ENCODE results near the gene CARD11.

Gene CARD11

DNA sequence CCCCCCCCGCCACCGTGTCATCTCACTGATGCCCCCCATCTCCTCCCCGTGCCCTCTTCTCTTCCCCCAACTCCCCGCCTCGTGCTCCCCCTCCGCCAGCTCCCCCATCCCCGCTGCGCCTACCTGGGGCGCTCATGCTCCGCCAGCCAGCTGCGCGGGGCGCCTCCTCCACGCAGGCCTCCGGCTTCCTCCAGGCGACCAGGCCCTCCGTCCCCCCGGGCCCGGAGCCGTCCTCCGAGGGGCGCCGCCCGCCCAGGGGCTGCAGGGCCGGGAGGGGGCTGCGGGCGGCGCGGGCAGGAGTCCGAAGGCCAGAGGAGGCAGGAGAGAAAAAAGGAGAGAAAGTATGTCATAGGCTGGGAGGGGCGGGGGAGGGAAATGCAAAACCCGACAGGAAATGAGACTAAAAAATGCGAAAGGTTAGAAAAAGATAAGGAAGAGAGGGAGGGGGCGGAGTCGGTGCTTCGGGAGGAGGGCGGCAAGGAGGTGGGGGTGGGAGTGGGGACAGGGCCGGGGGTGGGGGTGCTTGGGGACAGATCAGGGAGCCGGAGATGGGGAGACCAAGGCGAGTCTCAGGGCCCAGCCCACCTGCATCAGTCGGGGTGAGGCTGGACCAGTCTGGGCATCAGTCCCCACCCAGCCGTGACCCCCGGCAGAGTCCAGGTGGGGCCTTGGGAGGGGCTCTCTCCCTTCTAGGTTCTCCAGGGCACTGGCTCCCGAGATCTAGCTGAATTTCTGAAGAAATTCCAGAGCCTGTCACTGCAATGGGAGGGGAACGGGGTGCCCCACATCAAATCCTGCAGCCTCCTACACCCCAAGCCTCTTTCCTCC, at the start of gene CARD11:
Gene CARD11, minus strand, starts transcription at position 324 of the 828 bp plus-strand sequence. CDS start 85,361 bp downstream, outside the sequence.
- DNase-seq: no peak

GRCh38 chr7:3092468-3092867, 48.8 kb upstream of the CARD11 start:
- DNase-seq: no peak

- no peak for DNase-seq
These were observed 48.0 kb upstream of the CARD11 start for GRCh38 chr7:3091631-3092030.

GRCh38 chr7:3089493-3089892, 45.8 kb upstream of the CARD11 start:
- no peak for DNase-seq

- DNase-seq: no peak
These were observed 43.6 kb upstream of the CARD11 start for GRCh38 chr7:3087243-3087755.

DNA sequence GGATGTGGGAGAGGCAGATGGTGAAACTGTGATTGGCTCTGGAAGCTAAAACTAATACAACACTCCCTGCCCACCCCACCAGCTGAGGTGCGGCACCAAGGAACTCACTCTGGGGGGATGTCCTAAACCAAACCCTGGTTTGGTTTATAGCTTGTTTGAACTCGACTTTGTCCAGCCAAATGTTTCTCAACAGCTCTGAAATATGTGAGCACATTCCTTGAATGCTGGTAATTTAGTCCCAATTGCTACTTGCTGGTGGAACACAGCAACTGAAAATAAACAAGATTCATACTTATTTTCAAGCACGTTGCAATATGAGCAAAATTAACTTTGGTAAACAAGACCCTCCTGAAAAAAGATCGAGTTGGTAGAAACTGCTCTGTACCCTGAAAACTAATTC, 39.7 kb upstream of the CARD11 start:
- no peak for DNase-seq

DNA sequence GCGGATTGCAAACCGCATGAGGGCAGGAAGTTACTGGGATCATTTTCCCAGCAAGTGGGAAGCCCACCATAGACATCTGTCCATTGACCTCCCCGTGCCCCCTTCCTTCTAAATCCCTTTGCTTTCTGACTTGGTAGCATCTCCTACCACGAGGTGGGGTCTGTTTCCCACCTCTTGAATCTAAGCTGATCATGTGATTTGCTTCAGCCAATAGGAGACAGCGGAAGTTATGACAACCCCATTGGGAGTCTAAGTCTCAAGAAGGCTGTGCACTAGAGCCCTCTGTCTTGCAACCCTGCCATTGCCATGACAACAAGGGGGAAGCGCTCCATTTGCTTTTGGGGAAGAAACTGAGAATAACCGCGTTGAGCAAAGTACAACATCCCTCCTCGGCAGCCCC, 39.2 kb upstream of the CARD11 start:
- DNase-seq: no peak

GRCh38 chr7:3082386-3082785, 38.7 kb upstream of the CARD11 start:
- no peak for DNase-seq

DNA sequence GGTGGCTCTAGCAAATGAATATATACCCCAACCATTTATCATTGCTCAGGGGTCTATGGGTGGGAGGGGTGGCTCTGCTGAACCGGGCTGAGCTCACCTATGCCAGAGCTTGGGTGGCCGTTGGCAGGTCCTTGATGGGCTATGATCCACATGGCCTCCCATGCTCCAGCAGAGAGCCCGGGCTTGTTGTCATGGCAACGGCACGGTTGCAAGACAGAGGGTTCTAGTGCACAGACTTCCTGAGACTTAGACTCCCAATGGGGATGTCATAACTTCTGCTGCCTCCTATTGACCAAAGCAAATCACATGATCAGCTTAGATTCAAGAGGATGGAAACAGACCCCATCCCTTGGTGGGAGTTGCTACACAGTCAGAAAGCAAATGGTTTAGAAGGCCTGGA, 36.4 kb upstream of the CARD11 start:
- no peak for DNase-seq

DNA sequence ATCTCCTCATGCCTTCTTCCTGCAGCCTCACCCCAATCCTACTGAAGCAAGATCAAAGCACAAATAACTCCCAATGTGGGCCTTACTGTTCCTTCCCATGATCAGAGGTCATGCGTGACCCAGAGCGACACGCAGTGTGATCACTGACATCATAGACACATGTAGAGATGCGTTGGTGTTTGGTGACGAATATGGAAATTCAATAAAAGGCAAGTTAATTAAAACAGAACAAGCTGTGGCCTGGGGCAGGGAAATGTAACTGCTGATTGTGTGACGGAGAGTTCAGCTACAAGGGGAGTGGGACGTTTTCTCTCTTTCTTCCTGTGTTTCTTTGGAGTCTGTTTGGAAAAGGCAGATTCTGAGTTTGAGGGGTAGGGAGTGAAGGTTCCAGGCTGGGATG, 34.8 kb upstream of the CARD11 start:
- DNase-seq: no peak

DNA sequence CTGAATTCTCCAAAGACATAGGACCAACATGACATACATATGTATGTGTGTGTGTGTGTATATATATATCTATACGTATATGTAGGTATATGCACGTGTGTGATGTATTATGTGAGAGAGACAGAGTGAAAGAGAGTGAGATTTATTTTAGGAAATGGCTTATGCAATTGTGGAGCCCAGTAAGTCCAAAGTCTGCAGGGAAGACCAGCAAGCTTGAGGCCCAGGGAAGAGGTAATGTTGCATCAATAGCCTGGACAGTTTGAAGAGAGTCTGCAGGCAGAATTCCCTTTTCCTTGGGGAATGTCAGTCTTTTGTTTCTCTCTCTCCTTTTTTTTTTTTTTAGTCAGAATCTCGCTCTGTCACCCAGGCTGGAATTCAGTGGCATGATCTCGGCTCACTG, 33.0 kb upstream of the CARD11 start:
- DNase-seq: no peak

DNA sequence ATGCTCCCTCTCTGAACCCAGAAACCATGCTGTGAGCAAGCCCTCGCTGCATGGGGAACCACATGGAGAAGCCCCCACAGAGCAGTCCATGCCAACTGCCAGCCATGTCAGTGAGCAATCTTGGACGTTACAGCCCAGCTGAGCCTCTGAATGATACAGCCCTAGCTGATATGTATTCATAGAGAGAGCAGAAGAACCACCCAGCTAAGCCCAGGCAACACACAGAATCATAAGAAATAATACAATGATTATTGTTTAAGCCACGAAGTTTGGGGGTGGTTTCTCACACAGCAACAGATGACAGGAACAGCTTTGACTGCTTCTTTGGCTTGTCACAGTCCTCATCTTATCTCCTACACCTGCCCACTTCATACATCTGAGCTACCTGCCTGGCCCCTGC, 32.5 kb upstream of the CARD11 start:
- no peak for DNase-seq

DNA sequence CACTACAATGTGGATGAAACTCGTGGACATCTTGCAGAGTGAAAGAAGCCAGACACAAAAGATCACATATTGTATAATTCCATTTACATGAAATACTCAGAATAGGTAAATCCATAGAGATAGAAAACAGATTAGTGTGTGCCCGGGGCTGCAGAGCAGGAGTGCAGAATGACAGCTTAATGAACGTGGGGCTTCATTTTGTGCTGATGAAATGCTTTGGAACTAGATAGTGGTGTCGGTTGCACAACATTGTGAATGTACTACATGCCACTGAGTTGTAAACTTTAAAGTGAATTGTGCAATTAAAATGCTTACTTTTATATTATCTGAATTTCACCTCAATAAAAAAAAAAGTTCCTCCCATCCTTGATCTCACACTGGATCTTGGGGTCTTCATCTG, 31.8 kb upstream of the CARD11 start:
- DNase-seq: no peak

DNA sequence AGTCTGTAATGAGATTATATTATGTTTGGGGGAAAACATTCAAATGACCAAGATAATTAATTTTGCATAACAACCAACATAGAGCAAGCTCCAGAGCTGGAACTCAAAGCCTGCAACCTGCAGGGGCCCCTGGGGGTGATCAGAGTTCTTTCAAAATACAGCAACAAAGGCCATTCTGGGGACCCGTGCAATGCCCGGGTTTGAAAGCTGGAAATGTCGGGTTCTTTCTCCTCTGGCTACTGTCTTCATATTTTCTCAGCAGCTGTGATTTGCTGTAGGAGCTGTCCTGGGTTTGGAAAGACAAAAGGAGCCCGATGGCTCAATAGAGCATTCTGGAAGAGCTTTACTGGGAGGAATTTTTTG, 30.8 kb upstream of the CARD11 start:
- no peak for DNase-seq

DNA sequence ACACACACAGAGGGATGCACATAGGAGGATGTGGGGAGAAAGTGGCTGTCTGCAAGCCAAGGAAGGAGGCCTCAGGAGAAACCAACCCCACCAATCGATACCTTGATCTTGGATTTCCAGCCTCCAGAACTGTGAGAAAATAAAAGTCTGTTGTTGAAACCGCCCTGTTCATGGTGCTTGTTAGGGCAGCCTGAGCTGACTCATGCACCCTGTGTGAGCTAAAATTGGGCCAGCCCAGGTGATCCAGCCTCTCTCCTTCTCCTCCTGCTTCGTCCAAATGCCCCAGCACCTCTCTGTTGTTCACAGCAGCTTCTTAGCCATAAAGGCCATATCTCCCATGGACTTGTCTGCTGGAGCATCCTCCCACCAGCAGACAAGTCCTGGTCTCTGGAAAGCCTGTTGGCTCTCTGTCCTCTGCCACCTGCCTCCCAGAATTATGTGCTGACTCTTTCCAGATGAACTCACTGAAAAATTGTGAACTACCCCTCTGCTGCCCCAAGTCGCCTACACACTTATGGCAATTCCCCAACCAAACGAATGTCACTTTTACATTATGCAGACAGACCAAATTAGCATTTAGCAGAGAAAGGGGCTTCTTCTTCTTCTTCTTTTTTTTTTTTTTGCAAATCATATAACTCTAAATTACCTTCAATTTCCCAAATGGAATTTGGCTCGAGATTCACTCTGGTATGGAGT, 30.2 kb upstream of the CARD11 start:
- no peak for DNase-seq

- no peak for DNase-seq
These were observed 27.2 kb upstream of the CARD11 start for GRCh38 chr7:3070908-3071307.

DNA sequence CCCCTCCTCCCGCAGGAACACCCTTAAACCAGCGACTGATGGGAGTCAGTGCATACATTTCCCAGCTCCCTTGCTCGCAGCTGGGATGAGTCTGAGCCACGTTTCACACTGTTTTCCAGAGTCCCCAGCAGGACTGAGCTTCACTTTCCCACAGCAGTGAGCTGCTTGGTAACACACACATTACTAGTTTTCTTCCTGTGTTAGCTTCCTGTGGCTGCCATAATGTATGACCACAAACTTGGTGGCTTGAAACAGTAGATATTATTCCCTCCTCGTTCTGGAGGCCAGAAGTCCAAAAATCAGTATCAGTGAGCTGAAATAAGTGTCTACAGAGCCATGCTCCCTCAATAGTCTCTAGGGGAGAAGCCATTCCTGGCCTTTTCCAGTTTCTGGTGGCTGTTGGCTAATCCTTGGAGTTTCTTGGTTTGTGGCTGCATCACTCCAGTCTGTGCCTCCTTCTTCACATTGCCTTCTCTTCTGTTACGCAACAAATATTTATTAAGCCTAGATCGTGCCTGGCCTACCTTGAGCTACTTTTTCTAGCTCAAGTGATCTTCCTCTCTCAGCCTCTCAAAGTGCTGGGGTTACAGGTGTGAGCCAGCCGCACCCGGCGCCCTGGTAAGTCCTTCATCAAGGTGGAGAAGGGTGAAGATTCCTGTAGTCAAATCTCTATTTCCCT, 26.2 kb upstream of the CARD11 start:
- no peak for DNase-seq

DNA sequence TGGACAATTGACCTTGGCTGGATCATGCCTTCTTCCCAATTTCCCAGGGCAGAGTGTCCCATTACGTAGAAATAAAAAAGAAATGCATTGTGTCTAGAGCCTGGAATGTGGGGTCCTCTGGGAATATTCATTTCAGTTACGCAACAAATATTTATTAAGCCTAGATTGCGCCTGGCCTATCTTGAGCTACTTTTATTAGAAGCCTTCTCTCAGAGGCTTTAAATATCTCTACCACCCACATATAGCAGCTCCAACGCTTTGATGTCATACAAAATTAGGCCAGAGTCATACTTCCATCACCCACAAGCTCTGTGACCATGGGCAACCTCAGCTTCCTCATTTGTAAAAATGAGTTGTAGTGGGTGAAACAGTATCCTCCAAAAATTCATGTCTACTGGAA, 24.9 kb upstream of the CARD11 start:
- DNase-seq: no peak

GRCh38 chr7:3067606-3068380, 24.1 kb upstream of the CARD11 start:
- no peak for DNase-seq

DNA sequence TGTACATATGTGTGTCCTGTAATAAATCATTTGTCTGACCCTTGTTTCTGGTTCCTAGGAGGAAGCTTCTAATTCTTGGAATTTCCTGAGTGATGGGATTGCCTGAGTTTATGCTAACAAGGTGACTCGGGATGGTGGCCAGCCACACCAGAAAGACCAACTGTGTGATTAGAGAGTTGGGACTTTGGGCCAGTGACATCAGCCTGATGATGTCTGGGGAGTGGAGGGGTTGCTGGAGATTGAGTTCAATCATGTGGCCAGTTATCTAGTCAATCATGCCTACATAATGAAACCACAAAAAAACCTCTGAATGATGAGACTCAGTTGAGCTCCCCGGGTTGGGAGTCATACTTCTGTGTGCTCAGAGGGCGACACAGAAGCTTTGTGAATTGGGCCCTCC, 23.5 kb upstream of the CARD11 start:
- no peak for DNase-seq

DNA sequence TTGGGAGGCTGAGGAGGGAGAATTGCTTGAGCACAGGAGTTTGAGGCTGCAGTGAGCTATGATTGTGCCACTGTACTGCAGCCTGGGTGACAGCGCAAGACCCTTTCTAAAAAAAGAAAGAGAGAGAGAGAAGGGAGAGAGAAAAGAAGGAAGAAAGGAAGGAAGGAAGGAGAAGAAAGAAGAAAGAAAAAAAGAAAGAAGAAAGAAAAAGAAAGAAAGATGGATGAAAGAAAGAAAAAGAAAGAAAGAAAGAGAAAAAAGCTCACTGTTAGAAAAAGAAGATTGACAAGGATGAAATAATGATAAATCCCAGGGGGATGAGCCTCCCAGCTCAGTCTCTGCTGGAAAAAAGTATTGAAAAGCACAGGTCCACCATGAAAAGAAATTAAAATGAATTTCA, 22.8 kb upstream of the CARD11 start:
- no peak for DNase-seq

GRCh38 chr7:3065724-3066143, 22.1 kb upstream of the CARD11 start:
- no peak for DNase-seq

DNA sequence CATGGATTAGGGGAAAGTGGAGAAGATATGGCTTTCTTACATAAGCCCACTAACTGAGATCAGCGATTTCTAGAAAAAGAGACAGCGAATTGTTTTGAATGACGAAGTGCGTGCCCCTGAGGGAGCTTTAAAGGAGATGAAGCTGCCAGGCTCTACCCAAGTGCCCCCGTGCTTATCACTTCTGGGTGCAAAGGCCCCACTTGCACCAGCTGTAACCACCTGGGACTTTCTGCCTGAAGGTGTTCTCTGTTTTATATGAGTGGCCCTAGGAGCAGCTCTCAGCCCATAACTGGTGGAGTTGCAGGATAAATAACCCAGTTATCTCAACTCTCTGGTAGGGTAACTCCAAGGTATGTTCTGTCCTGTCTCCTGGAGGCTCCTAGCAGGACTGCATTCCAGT, 20.4 kb upstream of the CARD11 start:
- DNase-seq: no peak

Data from hippocampal formation (tissue), 2 donors.